Endothelial cell of umbilical vein (primary cell): ENCODE measurements around the gene ECE2.

Source experiments
- CTCF ChIP-seq, 2 donors: IDR thresholded peaks; 1 replicate in 1 of 2; 2 replicates in 1 of 2; pipeline ENCODE4 v1.5.1; 2011; ENCODE audit warnings: low read length in 2 of 2, mild to moderate bottlenecking in 2 of 2, moderate library complexity in 2 of 2, control low read depth in 1 of 2, inconsistent platforms in 1 of 2, low read depth in 1 of 2; ENCODE audit not compliant: insufficient read depth in 1 of 2; ENCODE audit errors: extremely low read depth in 1 of 2
- EZH2 ChIP-seq: IDR thresholded peaks from 2 replicates; pipeline ENCODE4 v1.6.1; 2012; ENCODE audit warnings: borderline replicate concordance, low read depth, mild to moderate bottlenecking, moderate library complexity, low read length, inconsistent platforms; ENCODE audit not compliant: severe bottlenecking
- JUN ChIP-seq: IDR thresholded peaks from 2 replicates; pipeline ENCODE4 v1.6.1; 2011; ENCODE audit warnings: borderline replicate concordance, low read depth; ENCODE audit not compliant: insufficient read length, insufficient read depth
- MAX ChIP-seq: IDR thresholded peaks from 2 replicates; pipeline ENCODE4 v1.6.1; 2011; ENCODE audit not compliant: insufficient read depth, insufficient read length
- POLR2A ChIP-seq: IDR thresholded peaks from 2 replicates; pipeline ENCODE4 v1.6.1; 2012; ENCODE audit warnings: low read depth, mild to moderate bottlenecking, control low read depth, low read length
- POLR2AphosphoS5 ChIP-seq: IDR thresholded peaks from 2 replicates; pipeline ENCODE4 v1.6.1; 2012; ENCODE audit warnings: low read depth, mild to moderate bottlenecking, control low read depth, low read length, moderate library complexity; ENCODE audit not compliant: insufficient read depth

DNA sequence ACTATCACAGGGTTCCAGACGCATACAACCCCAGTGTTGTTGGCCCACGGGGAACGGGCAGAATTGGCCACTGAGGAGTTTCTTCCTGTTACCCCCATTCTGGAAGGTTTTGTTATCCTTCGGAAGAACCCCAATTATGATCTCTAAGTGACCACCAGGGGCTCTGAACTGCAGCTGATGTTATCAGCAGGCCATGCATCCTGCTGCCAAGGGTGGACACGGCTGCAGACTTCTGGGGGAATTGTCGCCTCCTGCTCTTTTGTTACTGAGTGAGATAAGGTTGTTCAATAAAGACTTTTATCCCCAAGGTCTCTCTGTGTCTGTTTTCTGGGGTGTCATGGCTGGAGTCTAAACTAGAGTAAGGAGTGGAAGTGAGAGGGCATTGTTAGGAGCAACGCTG is 32.9 kb downstream of the ECE2 start:
- no peak for TF ChIP-seq EZH2
- peak in 1 of 2 donors; percentile 26 for TF ChIP-seq CTCF (IDR thresholded peaks at IDR 0.05; ENCODE audit: extremely low read depth in 1 of 2, insufficient read depth in 1 of 2, low read depth in 1 of 2, low read length in 2 of 2)
- no peak for TF ChIP-seq POLR2A
- TF ChIP-seq JUN: no peak
- no peak for TF ChIP-seq POLR2AphosphoS5
- TF ChIP-seq MAX: no peak
